Uterus (tissue), 2 donors: ENCODE results near the gene TBC1D14.

Source experiments
- POLR2A ChIP-seq, 2 donors: fragments of 450-650 bp; IDR thresholded peaks; one replicate each; pipeline ENCODE4 v1.6.1; 2016; ENCODE audit warnings: antibody characterized with exemption in 2 of 2, mild to moderate bottlenecking in 1 of 2, moderate library complexity in 1 of 2
- TF ChIP-seq, protein P1 (sequence below), 4 experiments: fragments of 200-600 bp in 2 of 4; fragments of 450-650 bp in 2 of 4; sonication (generic) in 2 of 4; IDR thresholded peaks; one replicate each; pipeline ENCODE4 v1.5.1; 2016 to 2019; ENCODE audit warnings: antibody characterized with exemption in 4 of 4, mild to moderate bottlenecking in 2 of 4, moderate library complexity in 1 of 4

GRCh38 chr4:7023486-7023885 lies 113.9 kb downstream of the TBC1D14 start:
- TF ChIP-seq, protein P1, sequence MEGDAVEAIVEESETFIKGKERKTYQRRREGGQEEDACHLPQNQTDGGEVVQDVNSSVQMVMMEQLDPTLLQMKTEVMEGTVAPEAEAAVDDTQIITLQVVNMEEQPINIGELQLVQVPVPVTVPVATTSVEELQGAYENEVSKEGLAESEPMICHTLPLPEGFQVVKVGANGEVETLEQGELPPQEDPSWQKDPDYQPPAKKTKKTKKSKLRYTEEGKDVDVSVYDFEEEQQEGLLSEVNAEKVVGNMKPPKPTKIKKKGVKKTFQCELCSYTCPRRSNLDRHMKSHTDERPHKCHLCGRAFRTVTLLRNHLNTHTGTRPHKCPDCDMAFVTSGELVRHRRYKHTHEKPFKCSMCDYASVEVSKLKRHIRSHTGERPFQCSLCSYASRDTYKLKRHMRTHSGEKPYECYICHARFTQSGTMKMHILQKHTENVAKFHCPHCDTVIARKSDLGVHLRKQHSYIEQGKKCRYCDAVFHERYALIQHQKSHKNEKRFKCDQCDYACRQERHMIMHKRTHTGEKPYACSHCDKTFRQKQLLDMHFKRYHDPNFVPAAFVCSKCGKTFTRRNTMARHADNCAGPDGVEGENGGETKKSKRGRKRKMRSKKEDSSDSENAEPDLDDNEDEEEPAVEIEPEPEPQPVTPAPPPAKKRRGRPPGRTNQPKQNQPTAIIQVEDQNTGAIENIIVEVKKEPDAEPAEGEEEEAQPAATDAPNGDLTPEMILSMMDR (IDR thresholded peaks at IDR 0.05), result no peak
- TF ChIP-seq POLR2A (IDR thresholded peaks at IDR 0.05), result no peak
